Daoy (cell line): ENCODE results near the gene SERPINA6. TPM values are rescaled to one million over a fixed set of nuclear protein-coding genes. Genes with fewer than 3 reads are reported as not detected.
A peak's percentile ranks its signal among the peaks of the same experiment; 100 is the strongest.
"Not testable (repeated sequence)": the region's sequence is repeated elsewhere in the genome, so short reads cannot be mapped to it uniquely, and the experiment has no call there.

ENCODE experiments used
- DNase-seq: peaks from one replicate; pipeline ENCODE4 v3.0.0-alpha.2; 2015; ENCODE audit warnings: low read depth
- total RNA-seq: library from RNA; depleted of rRNA; stranded (reverse); fragments of >200 nt; shearing (Covaris generic); gene quantifications from 2 replicates; pipeline ENCODE4 v1.2.3, GENCODE V29; 2014

SERPINA6 gene
- total RNA-seq, 1 experiment from 2014 or later, result 0.91 TPM

GRCh38 chr14:94354638-94355185, 31.6 kb upstream of the SERPINA6 start:
- no peak for DNase-seq

- not testable (repeated sequence) for DNase-seq
Observed at GRCh38 chr14:94354190-94354589, 31.1 kb upstream of the SERPINA6 start.

- DNase-seq, result no peak
Observed at GRCh38 chr14:94349276-94349675, 26.1 kb upstream of the SERPINA6 start.

GRCh38 chr14:94348836-94349235, 25.7 kb upstream of the SERPINA6 start:
- DNase-seq, result no peak

- no peak for DNase-seq
Observed at GRCh38 chr14:94346841-94347240, 23.7 kb upstream of the SERPINA6 start.

- peak; percentile 85 for DNase-seq
Observed at GRCh38 chr14:94346065-94346786, 23.1 kb upstream of the SERPINA6 start.

GRCh38 chr14:94345344-94346064, 22.4 kb upstream of the SERPINA6 start:
- peak; percentile 97 for DNase-seq

- no peak for DNase-seq
Observed at GRCh38 chr14:94344389-94344788, 21.3 kb upstream of the SERPINA6 start.

GRCh38 chr14:94343238-94344005, 20.3 kb upstream of the SERPINA6 start:
- DNase-seq, result no peak

GRCh38 chr14:94342334-94342934, 19.3 kb upstream of the SERPINA6 start:
- peak; percentile 99 for DNase-seq

GRCh38 chr14:94341656-94342333, 18.7 kb upstream of the SERPINA6 start:
- peak; percentile 51 for DNase-seq

GRCh38 chr14:94340533-94340932, 17.4 kb upstream of the SERPINA6 start:
- no peak for DNase-seq

GRCh38 chr14:94338023-94338422, 14.9 kb upstream of the SERPINA6 start:
- no peak for DNase-seq

GRCh38 chr14:94337274-94337673, 14.1 kb upstream of the SERPINA6 start:
- DNase-seq, result no peak

- no peak for DNase-seq
Observed at GRCh38 chr14:94334872-94335271, 11.7 kb upstream of the SERPINA6 start.

GRCh38 chr14:94332587-94332986, 9.5 kb upstream of the SERPINA6 start:
- no peak for DNase-seq

GRCh38 chr14:94332063-94332583, 9.0 kb upstream of the SERPINA6 start:
- no peak for DNase-seq

- no peak for DNase-seq
Observed at GRCh38 chr14:94331462-94331861, 8.3 kb upstream of the SERPINA6 start.

- no peak for DNase-seq
Observed at GRCh38 chr14:94330857-94331256, 7.7 kb upstream of the SERPINA6 start.

- no peak for DNase-seq
Observed at GRCh38 chr14:94330432-94330831, 7.3 kb upstream of the SERPINA6 start.

- DNase-seq, result no peak
Observed at GRCh38 chr14:94329857-94330256, 6.7 kb upstream of the SERPINA6 start.
